ENCODE data around the gene FBN2.
"Not testable (repeated sequence)": the region's sequence is repeated elsewhere in the genome, so short reads cannot be mapped to it uniquely, and the experiment has no call there.

FBN2 gene

DNA sequence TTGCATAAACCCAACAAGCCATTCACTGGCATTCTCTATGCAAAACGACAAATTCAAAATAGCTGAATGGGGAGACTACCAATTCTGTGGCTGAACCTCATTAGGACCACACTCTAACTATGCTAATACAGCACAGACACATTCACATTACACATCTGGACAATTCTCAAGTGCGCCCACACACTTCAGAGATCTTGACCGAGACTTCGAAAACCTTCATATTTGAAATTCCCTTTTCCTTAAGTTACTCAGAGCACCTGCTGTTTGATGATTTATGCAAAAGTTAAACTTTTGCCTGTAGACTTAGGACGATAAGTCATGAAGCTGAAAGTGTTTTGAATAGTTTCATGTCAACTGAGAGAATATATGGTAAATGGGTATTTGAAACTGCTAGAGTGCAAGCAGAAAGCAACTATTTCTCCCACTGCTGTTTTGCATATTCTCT lies 111.9 kb downstream of the FBN2 start:
- DNase-seq (ENCODE audit: low spot score), result peak; percentile 6

DNA sequence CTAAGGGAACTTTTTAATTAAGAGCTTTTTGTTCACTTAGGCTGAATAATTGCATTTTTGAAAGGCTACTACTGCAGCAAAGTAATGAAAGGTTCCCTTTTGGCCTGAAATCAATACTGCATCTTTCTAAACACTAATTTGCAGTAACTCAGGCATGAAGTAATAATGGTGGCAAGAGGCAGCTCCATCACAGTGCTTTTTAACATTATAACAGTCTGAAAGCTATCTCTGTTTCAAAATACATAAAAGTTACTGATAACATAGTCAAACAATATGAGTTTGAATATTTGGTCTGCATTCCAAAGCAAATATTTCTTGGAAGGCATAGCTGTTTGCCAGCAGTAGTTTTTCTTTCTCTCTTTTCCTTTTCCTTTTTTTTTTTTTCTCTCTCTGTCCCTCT lies 113.4 kb downstream of the FBN2 start:
- no peak for DNase-seq (ENCODE audit: low spot score)

DNA sequence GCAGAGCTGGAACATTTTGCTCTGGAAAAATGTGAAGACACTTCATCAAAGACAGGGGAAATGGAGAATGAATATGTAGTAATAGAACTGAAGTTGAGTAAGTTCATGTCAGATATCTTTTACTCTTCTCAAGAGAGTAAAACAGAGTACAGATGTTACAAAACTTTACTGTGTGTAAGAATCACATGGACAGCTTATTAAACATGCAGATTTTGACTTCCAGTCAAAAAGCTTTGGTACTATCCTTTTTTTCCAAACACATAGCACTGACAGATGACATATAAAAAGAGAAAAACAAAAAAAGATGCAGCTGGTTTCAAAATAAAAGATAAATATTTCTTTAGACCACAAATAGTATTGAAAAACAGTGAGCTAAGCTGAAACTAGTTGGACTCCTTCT lies 115.4 kb downstream of the FBN2 start:
- DNase-seq (ENCODE audit: low spot score), result no peak

- DNase-seq (ENCODE audit: low spot score), result no peak
These were observed 123.6 kb downstream of the FBN2 start for GRCh38 chr5:128414469-128414868.

- DNase-seq (ENCODE audit: low spot score), result no peak
These were observed 124.7 kb downstream of the FBN2 start for GRCh38 chr5:128413356-128413755.

DNA sequence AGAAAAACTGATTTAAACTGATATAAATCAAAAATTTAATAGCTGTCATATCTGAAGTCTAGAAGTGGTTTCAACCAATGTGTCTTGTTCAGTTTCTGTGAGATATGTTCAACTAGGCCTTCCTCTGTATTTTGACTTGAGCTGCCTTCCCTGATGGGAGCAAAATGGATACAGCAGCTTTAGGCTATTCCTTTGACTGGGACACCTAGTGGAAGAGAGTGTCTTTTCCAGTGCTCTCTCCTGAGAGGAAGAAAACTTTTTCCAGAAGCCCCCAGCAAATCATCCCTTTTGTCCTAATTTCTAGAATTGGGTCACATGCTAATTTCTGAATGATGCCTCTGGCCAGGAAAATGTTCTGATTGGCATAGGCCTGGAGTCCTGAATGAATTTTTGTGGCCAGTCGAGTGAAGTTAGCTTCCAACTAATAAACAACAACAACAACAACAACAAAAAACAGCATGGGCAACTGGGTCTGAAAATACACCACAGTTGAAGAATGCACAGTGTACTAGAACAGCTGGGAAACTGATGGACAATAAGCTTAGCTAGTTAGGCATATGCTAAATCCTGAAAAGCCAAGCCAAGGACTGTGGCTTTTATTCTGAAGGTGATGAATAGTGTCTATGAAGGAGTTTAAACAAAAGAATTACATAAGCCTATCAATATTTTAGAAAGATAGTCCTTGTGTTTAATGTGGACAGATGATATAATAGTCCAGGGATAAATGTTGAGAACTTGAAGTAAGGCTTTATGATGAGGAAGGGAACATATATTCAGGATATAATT lies 125.7 kb downstream of the FBN2 start:
- no peak for DNase-seq (ENCODE audit: low spot score)

GRCh38 chr5:128409166-128409800 lies 128.8 kb downstream of the FBN2 start:
- DNase-seq (ENCODE audit: low spot score), result no peak

DNA sequence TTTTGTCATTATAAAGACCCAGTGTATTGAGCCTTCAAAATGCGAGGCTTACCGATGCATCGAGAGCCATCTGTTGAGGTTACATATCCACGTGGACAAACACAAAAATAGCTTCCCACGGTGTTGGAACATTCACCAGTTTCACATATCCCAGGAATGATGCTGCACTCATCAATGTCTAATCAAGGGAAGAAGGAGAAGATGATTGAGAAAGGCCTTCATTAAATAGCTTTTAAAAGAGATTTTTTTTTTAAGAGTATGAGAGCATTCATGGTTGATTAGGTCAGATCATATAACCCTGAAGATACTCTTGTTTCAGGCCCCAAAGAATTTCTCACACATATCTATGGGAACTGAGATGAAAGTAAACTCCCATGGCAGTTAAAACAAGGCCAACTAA lies 129.4 kb downstream of the FBN2 start:
- DNase-seq (ENCODE audit: low spot score), result peak; percentile 4

- no peak for DNase-seq (ENCODE audit: low spot score)
These were observed 130.1 kb downstream of the FBN2 start for GRCh38 chr5:128407944-128408343.

GRCh38 chr5:128406803-128407202 lies 131.2 kb downstream of the FBN2 start:
- DNase-seq (ENCODE audit: low spot score), result no peak

DNA sequence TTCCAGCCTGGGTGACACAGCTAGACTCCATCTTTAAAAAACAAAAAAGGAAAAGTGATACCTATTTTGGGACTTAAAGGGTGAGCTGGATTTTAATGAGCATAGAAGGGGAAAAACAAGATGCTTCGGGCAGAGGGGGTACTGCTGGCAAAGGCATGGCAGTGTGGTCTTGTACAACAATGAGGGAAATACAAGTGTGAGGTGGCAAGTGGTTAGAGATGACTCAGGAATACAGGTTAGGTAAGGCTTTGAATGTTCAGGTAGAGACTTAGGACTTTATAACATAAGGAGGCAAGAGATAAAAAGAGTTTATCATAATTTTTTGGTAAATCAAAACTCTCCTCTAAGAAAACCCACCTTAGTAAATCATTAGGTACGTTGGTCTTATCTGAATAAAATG lies 132.9 kb downstream of the FBN2 start:
- DNase-seq (ENCODE audit: low spot score), result peak; percentile 10

DNA sequence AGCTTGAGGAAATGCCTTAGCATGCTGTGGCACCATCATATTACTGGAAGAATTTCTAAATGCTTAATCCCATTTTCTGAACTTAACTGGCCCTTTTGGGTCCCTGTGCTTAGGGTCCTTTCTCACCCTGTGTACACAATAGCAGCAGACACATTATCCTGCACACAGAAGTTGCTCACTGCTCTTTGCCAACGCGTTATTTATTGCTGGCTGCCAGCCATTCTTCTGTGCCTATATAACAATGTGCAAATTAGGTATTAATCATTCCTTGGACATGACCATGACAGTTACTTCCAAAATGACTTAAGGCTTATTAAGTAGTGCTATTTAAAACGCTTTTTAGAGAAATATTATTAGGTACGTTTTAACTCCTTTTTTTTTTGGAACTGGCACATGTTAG lies 134.7 kb downstream of the FBN2 start:
- no peak for DNase-seq (ENCODE audit: low spot score)

GRCh38 chr5:128402506-128402905 lies 135.5 kb downstream of the FBN2 start:
- DNase-seq (ENCODE audit: low spot score), result no peak

DNA sequence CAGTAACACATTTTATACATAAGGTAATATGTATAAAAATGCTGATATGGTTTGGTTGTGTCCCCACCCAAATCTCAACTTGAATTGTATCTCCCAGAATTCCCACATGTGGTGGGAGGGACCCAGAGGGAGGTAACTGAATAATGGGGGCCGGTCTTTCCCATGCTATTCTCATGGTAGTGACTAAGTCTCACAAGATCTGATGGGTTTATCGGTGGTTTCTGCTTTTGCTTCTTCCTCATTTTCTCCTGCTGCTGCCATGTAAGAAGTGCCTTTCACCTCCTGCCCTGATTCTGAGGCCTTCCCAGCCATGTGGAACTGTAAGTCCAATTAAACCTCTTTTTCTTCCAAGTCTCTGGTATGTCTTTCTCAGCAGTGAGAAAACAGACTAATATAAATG lies 137.3 kb downstream of the FBN2 start:
- DNase-seq (ENCODE audit: low spot score), result not testable (repeated sequence)

- no peak for DNase-seq (ENCODE audit: low spot score)
These were observed 138.9 kb downstream of the FBN2 start for GRCh38 chr5:128399111-128399510.

- no peak for DNase-seq (ENCODE audit: low spot score)
These were observed 140.2 kb downstream of the FBN2 start for GRCh38 chr5:128397876-128398275.

DNA sequence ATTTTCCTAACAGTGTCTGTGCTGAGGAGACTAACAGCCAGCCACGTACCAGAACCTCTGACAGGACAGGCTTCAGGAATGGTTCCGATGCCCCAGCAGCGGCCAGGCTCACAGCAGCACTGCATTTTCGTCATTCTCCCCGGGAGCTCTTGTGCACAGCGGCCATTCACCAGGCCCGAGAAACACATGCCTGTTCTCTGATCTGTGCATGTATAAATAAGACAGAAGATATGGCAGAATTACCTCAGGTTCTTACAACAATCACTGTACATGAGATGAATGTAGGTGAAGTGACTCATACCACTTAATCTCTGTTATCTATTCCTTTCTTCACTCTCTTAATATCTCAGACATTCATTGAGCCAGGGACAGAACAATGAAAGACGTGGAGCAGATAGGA lies 143.0 kb downstream of the FBN2 start:
- DNase-seq (ENCODE audit: low spot score), result no peak

GRCh38 chr5:128384068-128384467 lies 154.0 kb downstream of the FBN2 start:
- DNase-seq (ENCODE audit: low spot score), result no peak

- no peak for DNase-seq (ENCODE audit: low spot score)
These were observed 157.7 kb downstream of the FBN2 start for GRCh38 chr5:128380337-128380736.

- no peak for DNase-seq (ENCODE audit: low spot score)
These were observed 159.4 kb downstream of the FBN2 start for GRCh38 chr5:128378632-128379031.

- DNase-seq (ENCODE audit: low spot score), result peak; percentile 53
These were observed 159.8 kb downstream of the FBN2 start for GRCh38 chr5:128378196-128378595.

DNA sequence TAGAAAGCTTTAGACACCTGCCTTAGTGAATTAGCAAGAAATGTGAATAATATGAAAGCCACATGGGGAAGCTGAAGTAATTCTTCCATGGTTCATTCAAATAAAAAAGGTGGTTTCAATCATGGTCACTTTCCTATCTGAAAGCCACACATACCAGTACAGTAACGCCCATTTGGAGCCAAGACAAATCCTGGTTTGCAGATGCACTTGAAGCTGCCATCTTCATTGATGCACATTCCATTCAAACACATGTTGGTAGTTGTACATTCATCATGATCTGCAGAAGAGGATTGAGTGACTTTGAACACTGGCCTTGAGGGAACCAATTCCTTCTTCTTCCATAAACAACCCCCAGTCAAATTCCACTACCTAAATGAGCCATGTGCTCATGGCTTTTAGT lies 161.5 kb downstream of the FBN2 start:
- no peak for DNase-seq (ENCODE audit: low spot score)

GRCh38 chr5:128366147-128366546 lies 171.9 kb downstream of the FBN2 start:
- DNase-seq (ENCODE audit: low spot score), result no peak

DNA sequence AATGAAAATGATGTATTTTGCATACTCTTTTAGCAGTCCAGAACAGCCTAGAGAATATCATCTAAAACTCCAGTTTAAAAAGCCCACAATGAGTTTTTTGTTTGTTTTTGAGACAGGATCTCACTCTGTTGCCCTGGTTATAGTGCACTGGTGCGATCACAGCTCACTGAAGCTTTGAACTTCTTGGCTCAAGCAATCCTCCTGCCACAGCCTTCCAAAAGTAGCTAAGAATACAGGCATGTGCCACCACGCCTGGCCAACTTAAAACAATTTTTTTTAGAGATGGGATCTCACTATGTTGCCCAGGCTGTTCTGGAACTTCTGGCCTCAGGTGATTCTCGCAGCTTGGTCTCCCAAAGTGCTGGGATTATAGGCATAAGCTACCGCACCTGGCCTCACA lies 175.7 kb downstream of the FBN2 start:
- DNase-seq (ENCODE audit: low spot score), result no peak
